ENCODE results near the gene USP4. TPM values are rescaled to one million over a fixed set of nuclear protein-coding genes. Genes with fewer than 3 reads are reported as not detected.

USP4 gene
- total and polyA plus RNA-seq, 2 donors (not counting 1 experiment from before 2014, with no cell fraction given), result 60.3 to 116 TPM

GRCh38 chr3:49255718-49256511 lies 83.9 kb downstream of the USP4 start:
- no peak for DNase-seq

More at GRCh38 chr3:49255718-49256511, 83.9 kb downstream of the USP4 start:
- Histone ChIP-seq H3K27ac (ENCODE audit: low read length in 2 of 2) (no peak overlapping the region), H4K20me1 (ENCODE audit: control insufficient read depth, insufficient read depth, low read length, poor library complexity, severe bottlenecking) (no peaks in the 10 kb centered on the region), H3K79me2 (ENCODE audit: control insufficient read depth, insufficient read depth, low read length) (no peaks in the 10 kb centered on the region), H3K4me1 (ENCODE audit: control insufficient read depth in 2 of 2, insufficient read depth in 2 of 2, low read length in 2 of 2) (no peaks in the 10 kb centered on the region), H3K36me3 (replicated peaks in 1 of 2; ENCODE audit: control extremely low read depth in 1 of 2, control insufficient read depth in 1 of 2, extremely low read depth in 1 of 2, insufficient read depth in 2 of 2, low read length in 1 of 2) (no peaks in the 10 kb centered on the region), H2AFZ (ENCODE audit: insufficient read depth, low read depth, low read length, poor library complexity, severe bottlenecking) (no peak overlapping the region), H3K9me3 (ENCODE audit: control extremely low read depth in 1 of 3, control insufficient read depth in 2 of 3, insufficient read depth in 1 of 3, low read length in 2 of 3) (no peaks in the 10 kb centered on the region), H3K27me3 (replicated peaks in 1 of 4; ENCODE audit: control extremely low read depth in 1 of 4, control insufficient read depth in 3 of 4, insufficient read depth in 4 of 4, low read length in 3 of 4) (no peaks in the 10 kb centered on the region), H3K4me2 (replicated peaks; ENCODE audit: low read depth, low read length, poor library complexity, severe bottlenecking) (no peak overlapping the region), H3K9ac (ENCODE audit: low read length) (no peak overlapping the region), H3K4me3 (ENCODE audit: control extremely low read depth in 1 of 5, extremely low read depth in 1 of 5, insufficient read depth in 1 of 5, low read depth in 2 of 5, low read length in 4 of 5) (no peak overlapping the region)
- Mint-ChIP-seq H3K27me3 (no peaks in the 10 kb centered on the region), H3K4me3 (no peak overlapping the region), H3K27ac (no peak overlapping the region), H3K9me3 (ENCODE audit: insufficient read depth) (no peaks in the 10 kb centered on the region), H3K4me1 (no peaks in the 10 kb centered on the region)
- TF ChIP-seq CTCF (IDR thresholded peaks at IDR 0.05), result no peak
- 86% methylated on average over 4 of the region's 6 CpGs for WGBS (ENCODE audit: insufficient coverage)
- intact Hi-C loops (cut with micrococcal nuclease), result no loop called here
- ChIA-PET POLR2A (interaction anchor here (0.6 kb wide), 1 partner anchor 1675 kb away, joined by 4 read pairs; no protein-coding TSS in a partner anchor), CTCF (no interaction called here)
- ATAC-seq (ENCODE audit: low read depth), result no peak
